Sigmoid colon (tissue), 7 donors: Measurements from ENCODE around the gene TNPO3. TPM values are rescaled to one million over a fixed set of nuclear protein-coding genes. Genes with fewer than 3 reads are reported as not detected.
"Not testable (repeated sequence)": the region's sequence is repeated elsewhere in the genome, so short reads cannot be mapped to it uniquely, and the experiment has no call there.

Experiments
- DNase-seq: peaks from one replicate; pipeline ENCODE4 v3.0.0-alpha.2; 2019
- H3K27ac ChIP-seq, 4 donors: fragments of 200-600 bp; sonication (generic); one replicate each; pipeline ENCODE4 v1.5.1; 2016 to 2019; ENCODE audit warnings: mild to moderate bottlenecking in 1 of 4
- H3K27me3 ChIP-seq, 3 donors: fragments of 200-600 bp; sonication (generic); one replicate each; pipeline ENCODE4 v1.5.1; 2019; ENCODE audit warnings: mild to moderate bottlenecking in 1 of 3
- H3K36me3 ChIP-seq, 4 donors: fragments of 200-600 bp; sonication (generic); one replicate each; pipeline ENCODE4 v1.5.1; 2016 to 2019
- H3K4me1 ChIP-seq, 4 donors: fragments of 200-600 bp; sonication (generic); one replicate each; pipeline ENCODE4 v1.5.1; 2017 to 2019
- H3K4me3 ChIP-seq, 4 donors: fragments of 200-600 bp; sonication (generic); one replicate each; pipeline ENCODE4 v1.5.1; 2017 to 2019; ENCODE audit warnings: mild to moderate bottlenecking in 2 of 4, moderate library complexity in 1 of 4
- H3K9me3 ChIP-seq, 4 donors: fragments of 200-600 bp in 3 of 4; sonication (generic) in 3 of 4; one replicate each; pipeline versions ENCODE4 v1.5.1 to v1.6.1; 2013 to 2019
- CTCF ChIP-seq, 4 experiments: fragments of 450-650 bp in 3 of 4; fragments of 200-600 bp in 1 of 4; IDR thresholded peaks; one replicate each; pipeline ENCODE4 v1.5.1; 2016 to 2019; ENCODE audit warnings: antibody characterized with exemption in 4 of 4, mild to moderate bottlenecking in 3 of 4, moderate library complexity in 2 of 4
- EP300 ChIP-seq, 4 donors: sonication (generic); formaldehyde crosslinking; IDR thresholded peaks; one replicate each; pipeline ENCODE4 v1.6.1; 2017; ENCODE audit warnings: antibody characterized with exemption in 4 of 4
- POLR2A ChIP-seq, 2 donors: fragments of 450-650 bp; IDR thresholded peaks; one replicate each; pipeline ENCODE4 v1.6.1; 2016; ENCODE audit warnings: antibody characterized with exemption in 2 of 2, mild to moderate bottlenecking in 2 of 2, moderate library complexity in 2 of 2
- POLR2AphosphoS5 ChIP-seq, 4 donors: sonication (generic); formaldehyde crosslinking; IDR thresholded peaks; one replicate each; pipeline ENCODE4 v1.6.1; 2017; ENCODE audit warnings: antibody characterized with exemption in 4 of 4
- WGBS, 2 donors: extraction: QIAGEN DNeasy Blood & Tissue Kit; methylation state at CpG; one replicate each; pipeline ENCODE4 v1.1.7; 2013; 5-methylcytosine and 5-hydroxymethylcytosine counted together
- intact Hi-C: fragments of 100-400 bp; cut with DNase I; formaldehyde crosslinking; loops from one replicate; pipeline ENCODE4 v1.15.1; 2023
- polyA plus RNA-seq, 3 donors: library from polyadenylated mRNA; stranded (reverse); fragments of 200-250 nt; gene quantifications; one replicate each; pipeline ENCODE4 v1.2.3, GENCODE V29; 2013
- total RNA-seq, 4 donors: library from RNA; depleted of rRNA; stranded (reverse); fragments of >200 nt; gene quantifications; one replicate each; pipeline ENCODE4 v1.1.0, GENCODE V29; 2016
- donor health status: healthy with polysubstance abuse.
- donor health status: Bipolar disorder and iron deficiency.
- donor health status: healthy.

The TNPO3 gene
- total and polyA plus RNA-seq, 7 donors: 13.2 to 40.5 (median 35.2) TPM

- H3K4me3 ChIP-seq: peak overlapping the region in 3 of 4 donors; percentile 17 to 36 (median 30)
- H3K27ac ChIP-seq: no peak overlapping the region
- intact Hi-C loops: no loop called here
- H3K27me3 ChIP-seq: peaks cover 8 to 62% (median 43%) of the 10 kb centered on the region in 3 donors
- peak; percentile 52 for DNase-seq
- 35 to 54% methylated on average over 69 of the region's 69 CpGs for WGBS, 2 donors
- TF ChIP-seq POLR2AphosphoS5 (IDR thresholded peaks at IDR 0.05): no peak
- no peak for TF ChIP-seq EP300 (IDR thresholded peaks at IDR 0.05)
- no peak for TF ChIP-seq POLR2A (IDR thresholded peaks at IDR 0.05)
- TF ChIP-seq CTCF (IDR thresholded peaks at IDR 0.05): no peak
- H3K36me3 ChIP-seq: no peaks in the 10 kb centered on the region
- no peaks in the 10 kb centered on the region for H3K9me3 ChIP-seq
- H3K4me1 ChIP-seq: peaks cover 0 to 16% (median 14%) of the 10 kb centered on the region in 4 donors
Observed at GRCh38 chr7:128915841-128916642, 138.9 kb downstream of the TNPO3 start.

- WGBS, 2 donors: 4 to 10% methylated on average over 33 to 34 of the region's 34 CpGs
- H3K4me3 ChIP-seq: peak overlapping the region in 3 of 4 donors; percentile 17 to 36 (median 30)
- H3K27me3 ChIP-seq: peaks cover 13 to 65% (median 49%) of the 10 kb centered on the region in 3 donors
- TF ChIP-seq CTCF (IDR thresholded peaks at IDR 0.05) (no peak), POLR2AphosphoS5 (IDR thresholded peaks at IDR 0.05) (no peak), POLR2A (IDR thresholded peaks at IDR 0.05) (no peak), EP300 (IDR thresholded peaks at IDR 0.05) (no peak)
- H3K9me3 ChIP-seq: no peaks in the 10 kb centered on the region
- peaks cover 0 to 19% (median 17%) of the 10 kb centered on the region in 4 donors for H3K4me1 ChIP-seq
- intact Hi-C loops: no loop called here
- H3K36me3 ChIP-seq: no peaks in the 10 kb centered on the region
- peak; percentile 47 for DNase-seq
- H3K27ac ChIP-seq: no peak overlapping the region
Observed at GRCh38 chr7:128915271-128915819, 139.6 kb downstream of the TNPO3 start.

- intact Hi-C loops: no loop called here
- Histone ChIP-seq H3K36me3 (no peaks in the 10 kb centered on the region), H3K27me3 (peaks cover 17 to 72% (median 56%) of the 10 kb centered on the region in 3 donors), H3K9me3 (no peaks in the 10 kb centered on the region), H3K27ac (no peak overlapping the region), H3K4me3 (no peak overlapping the region), H3K4me1 (peaks cover 0 to 26% (median 24%) of the 10 kb centered on the region in 4 donors)
- 38 to 40% methylated on average over 11 of the region's 11 CpGs for WGBS, 2 donors
- peak; percentile 60 for DNase-seq
- TF ChIP-seq EP300 (IDR thresholded peaks at IDR 0.05) (no peak), POLR2A (IDR thresholded peaks at IDR 0.05) (no peak), CTCF (IDR thresholded peaks at IDR 0.05) (no peak), POLR2AphosphoS5 (IDR thresholded peaks at IDR 0.05) (no peak)
Observed at GRCh38 chr7:128914566-128915151, 140.3 kb downstream of the TNPO3 start.

- TF ChIP-seq CTCF (IDR thresholded peaks at IDR 0.05): no peak
- TF ChIP-seq POLR2A (IDR thresholded peaks at IDR 0.05): no peak
- TF ChIP-seq EP300 (IDR thresholded peaks at IDR 0.05): no peak
- no peak for TF ChIP-seq POLR2AphosphoS5 (IDR thresholded peaks at IDR 0.05)
- Histone ChIP-seq H3K27me3 (peaks cover 17 to 76% (median 57%) of the 10 kb centered on the region in 3 donors), H3K4me3 (no peak overlapping the region), H3K4me1 (peaks cover 0 to 31% (median 29%) of the 10 kb centered on the region in 4 donors), H3K27ac (no peak overlapping the region), H3K9me3 (no peaks in the 10 kb centered on the region), H3K36me3 (no peaks in the 10 kb centered on the region)
- intact Hi-C loops: no loop called here
- peak; percentile 52 for DNase-seq
- WGBS, 2 donors: 76 to 87% methylated on average over 10 of the region's 10 CpGs
Observed at GRCh38 chr7:128913870-128914565, 140.9 kb downstream of the TNPO3 start.

GRCh38 chr7:128912709-128913495, 142.0 kb downstream of the TNPO3 start:
- H3K36me3 ChIP-seq, H3K9me3 ChIP-seq, H3K4me3 ChIP-seq, intact Hi-C loops, H3K27ac ChIP-seq: not testable (repeated sequence)
- peaks cover 0 to 31% (median 29%) of the 10 kb centered on the region in 4 donors for H3K4me1 ChIP-seq
- H3K27me3 ChIP-seq: peaks cover 17 to 72% (median 49%) of the 10 kb centered on the region in 3 donors
- DNase-seq: peak; percentile 21
- 91% methylated on average over 11 to 12 of the region's 20 CpGs for WGBS, 2 donors
